GM18867 (cell line): Measurements from ENCODE around the gene ATG16L1.
"Not testable (repeated sequence)": the region's sequence is repeated elsewhere in the genome, so short reads cannot be mapped to it uniquely, and the experiment has no call there.

Experiments
- ATAC-seq: cut with Tn5 transposase; IDR thresholded peaks from one replicate; pipeline ENCODE4 v1.9.1; 2021; ENCODE audit warnings: mild to moderate bottlenecking, moderate library complexity; ENCODE audit not compliant: unreplicated experiment

The ATG16L1 gene

DNA sequence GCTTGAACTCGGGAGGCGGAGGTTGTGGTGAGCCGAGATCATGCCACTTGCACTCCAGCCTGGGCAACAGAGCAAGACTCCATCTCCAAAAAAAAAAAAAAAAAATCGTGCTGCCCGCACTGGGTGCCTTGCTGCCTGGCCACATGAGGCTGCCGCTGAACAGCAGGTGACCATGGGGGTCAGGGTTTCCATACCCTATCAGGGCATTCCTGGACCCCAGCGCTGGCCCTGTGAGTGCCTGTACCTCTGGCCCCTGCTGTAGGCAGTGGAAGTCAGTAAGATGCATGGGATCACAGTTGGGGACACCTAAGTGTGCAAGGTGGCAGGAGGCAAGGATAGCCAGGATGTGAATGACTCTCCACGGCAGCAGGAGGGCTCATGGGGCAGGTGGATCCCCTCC, 75.0 kb downstream of the ATG16L1 start:
- no peak for ATAC-seq

DNA sequence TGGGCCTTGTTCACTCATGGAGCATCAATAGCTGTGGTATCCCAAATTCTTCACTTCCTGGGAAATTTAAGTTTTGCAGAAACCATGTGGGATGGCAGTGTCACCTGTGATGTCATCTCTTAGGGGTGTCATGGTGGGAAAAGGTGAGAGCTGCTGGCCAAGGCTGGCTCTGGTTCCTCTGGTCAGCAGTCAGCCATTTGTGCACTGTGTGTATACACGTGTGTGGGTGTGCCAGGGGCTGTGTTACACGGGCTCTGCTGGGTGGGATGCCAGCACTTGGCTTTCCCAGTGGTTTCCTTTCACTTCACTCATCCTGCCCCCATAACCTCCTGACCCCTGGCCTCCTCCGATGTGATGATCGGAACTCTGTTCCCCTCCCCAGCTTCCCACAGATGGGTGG, 77.4 kb downstream of the ATG16L1 start:
- no peak for ATAC-seq

DNA sequence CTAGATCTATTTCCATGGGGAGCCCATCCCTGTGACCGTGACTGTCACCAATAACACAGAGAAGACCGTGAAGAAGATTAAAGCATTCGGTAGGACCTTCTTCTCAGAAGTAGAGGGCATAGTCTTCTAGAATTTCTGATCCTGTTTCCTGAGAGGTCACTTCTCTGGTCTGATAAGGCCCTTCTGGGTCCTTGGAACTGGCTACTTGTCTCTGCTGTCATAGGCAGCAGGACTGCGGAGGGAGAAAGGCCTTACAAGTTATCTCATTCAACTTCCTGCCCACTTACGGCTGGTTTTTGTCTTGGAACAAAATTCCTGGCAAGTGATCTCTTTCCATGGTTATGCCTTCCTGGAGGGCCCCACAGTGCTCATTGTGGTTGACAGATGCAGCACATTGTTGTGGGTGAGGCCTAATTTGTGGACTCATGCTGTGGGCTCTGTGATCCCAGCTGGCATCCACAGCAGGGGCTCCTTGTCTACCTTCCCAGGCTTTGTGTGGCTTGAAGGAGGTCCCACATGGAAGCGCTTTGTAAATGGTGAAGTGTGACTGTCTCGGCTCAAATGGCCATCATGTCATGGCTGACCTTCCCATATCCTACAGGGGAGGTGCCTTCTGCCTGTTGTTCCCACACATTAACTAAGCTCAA, 78.1 kb downstream of the ATG16L1 start:
- no peak for ATAC-seq

DNA sequence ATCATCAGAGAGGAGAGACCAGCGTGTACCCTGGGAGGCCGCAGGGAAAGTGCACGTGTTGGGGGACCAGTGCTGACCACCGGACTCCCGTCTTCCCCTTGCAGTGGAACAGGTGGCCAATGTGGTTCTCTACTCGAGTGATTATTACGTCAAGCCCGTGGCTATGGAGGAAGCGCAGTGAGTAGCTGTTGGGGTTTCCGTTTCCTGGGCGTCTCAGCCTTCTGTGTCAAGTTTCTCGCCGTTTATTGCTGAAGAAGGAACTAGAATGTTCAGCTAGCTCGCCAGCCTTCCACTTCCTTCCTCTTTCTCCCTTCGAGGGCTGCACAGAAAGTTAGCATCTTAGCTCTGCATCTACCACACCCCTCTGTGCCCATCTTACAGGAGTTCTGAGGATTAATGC, 80.1 kb downstream of the ATG16L1 start:
- peak; percentile 87 for ATAC-seq

DNA sequence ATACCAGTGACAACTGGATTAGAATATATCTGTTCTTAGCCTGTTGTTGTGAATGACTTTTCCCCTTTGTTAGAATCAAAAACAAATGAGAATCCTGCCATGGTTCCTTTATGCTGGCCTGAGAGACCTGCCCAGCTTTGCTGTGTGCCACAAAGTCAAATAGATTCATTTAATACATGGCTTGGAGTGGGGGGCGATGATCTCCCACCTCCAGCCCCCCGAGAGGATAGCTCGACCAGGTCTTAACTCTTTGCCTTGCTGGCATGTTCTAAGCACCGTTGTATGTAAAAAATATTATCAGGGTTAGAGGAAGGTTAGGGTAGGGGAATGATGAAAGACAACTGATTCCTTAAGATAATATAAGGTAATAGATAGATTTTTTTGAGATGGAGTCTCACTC, 80.7 kb downstream of the ATG16L1 start:
- no peak for ATAC-seq

DNA sequence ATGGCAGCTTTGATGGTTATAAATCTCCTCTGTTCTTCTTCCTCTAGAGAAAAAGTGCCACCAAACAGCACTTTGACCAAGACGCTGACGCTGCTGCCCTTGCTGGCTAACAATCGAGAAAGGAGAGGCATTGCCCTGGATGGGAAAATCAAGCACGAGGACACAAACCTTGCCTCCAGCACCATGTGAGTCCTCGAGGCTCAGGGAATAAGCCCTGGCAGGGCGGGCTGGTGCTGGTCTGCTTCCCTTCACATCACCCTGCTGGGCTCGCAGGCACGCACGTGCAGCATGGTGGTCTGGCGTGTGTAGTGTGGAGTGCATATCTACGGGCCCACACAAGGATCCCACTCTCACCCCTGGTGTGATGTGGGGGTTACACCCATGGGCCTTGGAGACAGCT, 83.4 kb downstream of the ATG16L1 start:
- ATAC-seq, result no peak

DNA sequence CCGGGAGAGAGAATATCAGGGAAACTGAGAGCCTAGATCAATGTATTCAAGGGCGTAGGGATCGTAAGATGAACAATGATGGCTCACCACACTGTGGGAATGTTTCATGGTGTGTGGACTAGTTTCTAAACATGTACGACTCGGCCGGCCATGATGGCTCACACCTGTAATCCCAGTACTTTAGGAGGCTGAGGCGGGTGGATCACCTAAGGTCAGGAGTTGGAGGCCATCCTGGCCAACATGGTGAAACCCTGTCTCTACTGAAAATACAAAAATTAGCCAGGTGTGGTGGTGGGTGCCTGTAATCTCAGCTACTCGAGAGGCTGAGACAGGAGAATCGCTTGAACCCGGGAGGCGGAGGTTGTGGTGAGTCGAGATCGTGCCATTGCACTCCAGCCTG, 84.6 kb downstream of the ATG16L1 start:
- ATAC-seq, result not testable (repeated sequence)

DNA sequence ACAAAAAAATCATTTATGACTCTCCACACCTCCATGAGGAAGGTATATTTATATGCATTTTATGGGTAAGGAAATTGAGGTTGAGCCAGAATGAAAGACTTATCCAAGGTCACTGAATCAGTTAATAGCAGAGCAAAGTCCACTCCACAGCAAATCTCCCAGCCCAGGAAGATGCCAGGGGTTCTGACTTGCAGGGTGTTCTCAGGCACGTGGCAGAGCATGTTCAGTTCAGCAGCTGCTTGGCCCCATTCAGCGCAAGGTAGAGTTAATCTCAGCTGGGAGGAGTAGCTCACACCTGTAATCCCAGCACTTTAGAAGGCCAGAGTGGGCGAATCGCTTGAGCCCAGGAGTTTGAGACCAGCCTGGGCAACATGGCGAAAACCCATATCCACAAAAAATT, 85.1 kb downstream of the ATG16L1 start:
- ATAC-seq, result no peak

DNA sequence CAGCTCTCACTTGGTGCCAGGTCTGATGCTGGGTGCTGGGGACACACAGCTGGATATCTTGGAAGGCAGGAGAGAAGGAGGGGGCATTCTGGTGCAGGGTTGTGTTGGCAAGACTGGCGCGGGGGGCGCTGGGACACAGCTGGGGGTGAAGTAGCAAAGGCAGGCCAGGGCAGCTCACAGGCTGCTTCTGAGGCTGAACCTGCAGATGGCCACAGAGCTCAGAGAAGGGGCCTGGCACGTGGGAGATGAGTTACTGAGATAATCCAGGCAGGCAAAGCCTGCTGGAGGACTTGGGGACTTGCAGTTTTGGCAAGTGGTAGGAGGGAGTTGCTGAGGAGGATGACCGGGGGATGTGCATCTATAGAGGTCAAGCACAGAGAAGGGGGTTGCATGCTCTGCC, 86.6 kb downstream of the ATG16L1 start:
- ATAC-seq, result no peak

DNA sequence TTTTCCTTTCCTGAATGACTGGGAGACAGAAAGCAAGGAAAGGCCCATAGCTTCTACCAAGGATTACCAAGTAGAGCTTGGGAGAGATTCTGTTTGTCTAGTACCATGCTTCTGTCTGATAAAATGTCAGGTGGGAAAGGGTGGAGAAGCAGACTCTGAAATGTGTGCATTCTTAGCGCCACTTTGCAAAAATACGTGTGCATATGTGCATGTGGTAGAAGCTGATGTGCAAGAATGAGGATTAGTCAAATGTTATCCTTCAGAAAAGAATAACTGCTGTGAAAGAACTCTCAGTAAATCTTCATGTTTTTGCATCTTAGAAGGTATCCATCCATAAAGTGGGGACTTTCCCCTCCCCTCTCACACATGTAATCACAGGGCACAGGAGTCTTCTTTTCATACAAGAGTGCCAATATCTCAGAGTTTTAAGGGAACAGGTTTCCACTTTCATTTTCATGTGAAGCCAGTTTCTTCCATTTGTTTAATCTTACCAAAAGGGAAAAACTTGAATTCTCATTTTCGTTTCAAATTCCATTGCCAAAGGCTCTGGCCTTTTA, 87.4 kb downstream of the ATG16L1 start:
- no peak for ATAC-seq

DNA sequence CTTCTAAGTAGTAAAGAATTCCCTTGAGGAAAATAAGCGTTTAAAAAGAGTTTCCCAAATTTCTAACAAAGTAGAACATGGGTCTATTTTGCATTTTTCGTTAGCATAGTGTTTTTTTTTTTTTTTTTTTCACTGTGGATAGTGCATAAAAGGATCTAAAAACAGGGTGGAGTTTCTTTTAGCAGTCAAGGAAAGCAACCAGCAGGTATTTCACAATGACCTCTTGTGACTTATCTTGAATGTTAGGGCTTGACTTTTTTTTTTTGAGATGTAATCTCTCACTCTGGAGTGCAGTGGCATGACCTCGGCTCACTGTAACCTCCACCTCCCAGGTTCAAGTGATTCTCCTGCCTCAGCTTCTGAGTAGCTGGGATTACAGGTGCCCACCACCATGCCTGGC, 88.0 kb downstream of the ATG16L1 start:
- ATAC-seq, result no peak

DNA sequence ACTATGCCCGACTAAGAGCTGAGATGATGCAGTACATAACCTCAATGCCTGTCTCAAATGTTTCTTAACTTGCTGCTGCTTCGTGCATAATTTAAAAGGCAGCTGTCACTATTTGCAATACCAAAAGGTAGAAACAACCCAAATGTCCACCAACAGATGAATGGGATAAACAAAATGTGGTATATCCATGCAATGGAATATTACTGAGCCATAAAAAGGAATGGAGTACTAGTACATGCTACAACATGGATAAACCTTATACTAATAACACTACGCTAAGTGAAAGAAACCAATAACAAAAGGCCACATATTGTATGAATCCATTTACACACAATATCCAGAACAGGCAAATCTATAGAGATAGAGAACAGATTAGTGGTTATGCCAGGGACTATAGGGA, 89.8 kb downstream of the ATG16L1 start:
- ATAC-seq, result no peak

DNA sequence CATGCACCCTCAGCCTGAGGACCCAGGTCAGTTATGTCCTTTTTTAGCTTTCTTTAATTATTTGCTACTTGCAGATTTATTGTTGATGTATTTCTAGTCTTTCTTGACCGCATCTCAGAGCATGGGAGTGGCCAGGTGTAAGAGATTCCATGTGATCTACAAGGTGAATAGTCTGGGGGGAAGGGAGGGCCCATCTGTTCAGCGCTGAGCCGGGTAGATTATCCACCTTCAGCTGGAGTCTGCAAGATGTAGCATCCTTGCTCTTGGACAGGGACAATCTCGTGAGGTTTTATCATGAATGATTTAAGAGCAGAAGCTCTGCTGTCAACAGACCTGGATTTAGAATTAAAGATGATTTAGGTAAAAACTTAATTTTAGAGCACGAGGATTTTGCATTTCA, 90.8 kb downstream of the ATG16L1 start:
- ATAC-seq, result no peak

DNA sequence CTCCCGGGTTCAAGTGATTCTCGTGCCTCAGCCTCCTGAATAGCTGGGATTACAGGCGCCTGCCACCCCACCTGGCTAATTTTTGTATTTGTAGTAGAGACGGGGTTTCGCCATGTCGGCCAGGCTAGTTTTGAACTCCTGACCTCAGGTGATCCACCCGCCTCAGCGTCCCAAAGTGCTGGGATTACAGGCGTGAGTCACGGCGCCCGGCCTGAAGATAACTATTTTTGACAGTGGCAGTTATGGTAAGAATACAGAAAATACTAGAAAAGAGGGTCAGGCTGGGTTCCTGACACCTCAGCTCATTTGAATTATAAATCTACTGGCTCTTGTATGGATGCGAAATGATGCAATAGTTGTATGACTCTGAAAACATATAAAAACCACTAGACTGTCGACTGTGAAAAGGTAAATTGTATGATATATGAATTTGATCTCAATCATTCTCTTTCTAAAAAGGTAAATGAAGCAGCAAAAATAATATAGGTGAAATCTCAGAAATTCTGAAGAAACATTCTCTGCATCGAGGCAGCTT, 91.8 kb downstream of the ATG16L1 start:
- no peak for ATAC-seq
